Measurements from ENCODE around the gene RCBTB1. TPM values are rescaled to one million over a fixed set of nuclear protein-coding genes. Genes with fewer than 3 reads are reported as not detected.
"Not testable (repeated sequence)": the region's sequence is repeated elsewhere in the genome, so short reads cannot be mapped to it uniquely, and the experiment has no call there.

Gene RCBTB1
- total and polyA plus RNA-seq, 2 donors (not counting 3 experiments of a cell fraction or from before 2014, with no cell fraction given): 12.1 to 23.8 TPM

DNA sequence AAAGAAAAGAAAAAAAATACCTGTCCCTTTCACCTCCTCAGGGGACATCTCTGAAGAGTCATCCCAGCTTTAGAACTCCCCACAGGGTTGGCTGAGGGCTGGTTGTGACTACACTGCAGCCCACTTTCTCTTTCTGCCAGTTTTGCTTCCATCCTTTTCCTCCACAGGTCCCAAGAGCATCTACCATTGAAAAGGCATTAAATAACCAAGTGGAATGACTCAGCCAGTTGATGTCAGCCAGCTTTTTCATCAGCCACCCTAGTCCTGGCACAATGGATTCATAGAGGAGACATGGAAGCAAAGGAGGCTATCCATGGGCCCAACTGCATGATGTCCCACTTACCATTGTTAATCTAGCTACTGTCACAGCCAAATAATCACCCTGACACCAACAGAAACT is 9.2 kb upstream of the RCBTB1 start:
- CTCF ChIA-PET: interaction anchor here (1.5 kb wide), 1 partner anchor 13 kb away, joined by 3 read pairs; no protein-coding TSS in a partner anchor

DNA sequence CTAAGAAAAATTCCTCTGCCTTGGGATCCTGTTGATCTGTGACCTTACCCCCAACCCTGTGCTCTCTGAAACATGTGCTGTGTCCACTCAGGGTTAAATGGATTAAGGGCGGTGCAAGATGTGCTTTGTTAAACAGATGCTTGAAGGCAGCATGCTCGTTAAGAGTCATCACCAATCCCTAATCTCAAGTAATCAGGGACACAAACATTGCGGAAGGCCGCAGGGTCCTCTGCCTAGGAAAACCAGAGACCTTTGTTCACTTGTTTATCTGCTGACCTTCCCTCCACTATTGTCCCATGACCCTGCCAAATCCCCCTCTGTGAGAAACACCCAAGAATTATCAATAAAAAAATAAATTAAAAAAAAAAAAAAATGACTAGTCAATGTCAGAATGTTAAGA is 8.5 kb upstream of the RCBTB1 start:
- dilution Hi-C loops (cut with MboI; ENCODE audit: extremely low pct_ligation_motif_present, low sequenced_read_pairs); DNase-seq (ENCODE audit: low read depth, low spot score); H4K20me1 ChIP-seq (replicated peaks; ENCODE audit: control insufficient read depth, extremely low read depth, insufficient read depth, low read length); H3K27ac ChIP-seq (ENCODE audit: insufficient read depth, low read depth, low read length); BruUV-seq (replicated peaks); H3K9me3 ChIP-seq (replicated peaks; ENCODE audit: control insufficient read depth, insufficient read depth, low read length); H3K4me1 ChIP-seq (ENCODE audit: control insufficient read depth, extremely low read depth, insufficient read depth, low read length); H2AFZ ChIP-seq (ENCODE audit: low read depth, low read length); H3K9ac ChIP-seq (replicated peaks; ENCODE audit: extremely low read depth, insufficient read depth, low read length); H3K27me3 ChIP-seq (ENCODE audit: control insufficient read depth in 2 of 2, insufficient read depth in 2 of 2, low read length in 2 of 2); H3K79me2 ChIP-seq (ENCODE audit: control insufficient read depth, insufficient read depth, low read length); CTCF ChIA-PET; POLR2A ChIA-PET; H3K36me3 ChIP-seq (ENCODE audit: control insufficient read depth in 2 of 2, extremely low read depth in 1 of 2, insufficient read depth in 2 of 2, low read length in 2 of 2); FAIRE-seq; intact Hi-C loops (cut with micrococcal nuclease); H3K4me2 ChIP-seq (ENCODE audit: insufficient read depth, low read length); H3K4me3 ChIP-seq (replicated peaks in 1 of 3; ENCODE audit: insufficient read depth in 1 of 3, low read depth in 1 of 3, low read length in 3 of 3); H3K9me1 ChIP-seq (replicated peaks; ENCODE audit: control insufficient read depth, extremely low read depth, insufficient read depth, low read length): not testable (repeated sequence)

More for the DNA sequence above, 9.2 kb upstream of the RCBTB1 start:
- Histone ChIP-seq H2AFZ (ENCODE audit: low read depth, low read length) (no peak overlapping the region), H3K9me3 (replicated peaks; ENCODE audit: control insufficient read depth, insufficient read depth, low read length) (no peaks in the 10 kb centered on the region), H3K79me2 (ENCODE audit: control insufficient read depth, insufficient read depth, low read length) (no peaks in the 10 kb centered on the region), H3K4me3 (replicated peaks in 1 of 3; ENCODE audit: insufficient read depth in 1 of 3, low read depth in 1 of 3, low read length in 3 of 3) (no peak overlapping the region), H4K20me1 (replicated peaks; ENCODE audit: control insufficient read depth, extremely low read depth, insufficient read depth, low read length) (no peaks in the 10 kb centered on the region), H3K27me3 (ENCODE audit: control insufficient read depth in 2 of 2, insufficient read depth in 2 of 2, low read length in 2 of 2) (no peaks in the 10 kb centered on the region), H3K9ac (replicated peaks; ENCODE audit: extremely low read depth, insufficient read depth, low read length) (no peak overlapping the region), H3K36me3 (ENCODE audit: control insufficient read depth in 2 of 2, extremely low read depth in 1 of 2, insufficient read depth in 2 of 2, low read length in 2 of 2) (no peaks in the 10 kb centered on the region), H3K9me1 (replicated peaks; ENCODE audit: control insufficient read depth, extremely low read depth, insufficient read depth, low read length) (no peaks in the 10 kb centered on the region), H3K27ac (ENCODE audit: insufficient read depth, low read depth, low read length) (no peak overlapping the region), H3K4me1 (ENCODE audit: control insufficient read depth, extremely low read depth, insufficient read depth, low read length) (no peaks in the 10 kb centered on the region), H3K4me2 (ENCODE audit: insufficient read depth, low read length) (no peak overlapping the region)
- POLR2A ChIA-PET: no interaction called here
- DNase-seq (ENCODE audit: low read depth, low spot score) (no peak), FAIRE-seq (no peak)
- dilution Hi-C loops (cut with MboI; ENCODE audit: extremely low pct_ligation_motif_present, low sequenced_read_pairs): no loop called here
- no peak for TF ChIP-seq GATA2 (IDR thresholded peaks at IDR 0.05; ENCODE audit: insufficient read depth, insufficient read length, low read depth, low read length)
- no peak for TF ChIP-seq POLR2A (IDR thresholded peaks at IDR 0.05; ENCODE audit: low read depth, low read length)
- TF ChIP-seq EZH2 (IDR thresholded peaks at IDR 0.05; ENCODE audit: borderline replicate concordance, low read depth, low read length, severe bottlenecking): no peak
- TF ChIP-seq POLR2AphosphoS5 (IDR thresholded peaks at IDR 0.05; ENCODE audit: insufficient read depth, low read depth, low read length): no peak
- TF ChIP-seq MAX (IDR thresholded peaks at IDR 0.05; ENCODE audit: insufficient read depth, insufficient read length): no peak
- TF ChIP-seq MYC (IDR thresholded peaks at IDR 0.05; ENCODE audit: low read depth, low read length): no peak
- TF ChIP-seq FOS (IDR thresholded peaks at IDR 0.05; ENCODE audit: borderline replicate concordance, insufficient read depth, low read length): no peak
- no peak for TF ChIP-seq JUN (IDR thresholded peaks at IDR 0.05; ENCODE audit: borderline replicate concordance, insufficient read depth, insufficient read length, low read depth)
- TF ChIP-seq, protein P1, sequence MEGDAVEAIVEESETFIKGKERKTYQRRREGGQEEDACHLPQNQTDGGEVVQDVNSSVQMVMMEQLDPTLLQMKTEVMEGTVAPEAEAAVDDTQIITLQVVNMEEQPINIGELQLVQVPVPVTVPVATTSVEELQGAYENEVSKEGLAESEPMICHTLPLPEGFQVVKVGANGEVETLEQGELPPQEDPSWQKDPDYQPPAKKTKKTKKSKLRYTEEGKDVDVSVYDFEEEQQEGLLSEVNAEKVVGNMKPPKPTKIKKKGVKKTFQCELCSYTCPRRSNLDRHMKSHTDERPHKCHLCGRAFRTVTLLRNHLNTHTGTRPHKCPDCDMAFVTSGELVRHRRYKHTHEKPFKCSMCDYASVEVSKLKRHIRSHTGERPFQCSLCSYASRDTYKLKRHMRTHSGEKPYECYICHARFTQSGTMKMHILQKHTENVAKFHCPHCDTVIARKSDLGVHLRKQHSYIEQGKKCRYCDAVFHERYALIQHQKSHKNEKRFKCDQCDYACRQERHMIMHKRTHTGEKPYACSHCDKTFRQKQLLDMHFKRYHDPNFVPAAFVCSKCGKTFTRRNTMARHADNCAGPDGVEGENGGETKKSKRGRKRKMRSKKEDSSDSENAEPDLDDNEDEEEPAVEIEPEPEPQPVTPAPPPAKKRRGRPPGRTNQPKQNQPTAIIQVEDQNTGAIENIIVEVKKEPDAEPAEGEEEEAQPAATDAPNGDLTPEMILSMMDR (IDR thresholded peaks at IDR 0.05; ENCODE audit: extremely low read depth in 1 of 2, insufficient read depth in 1 of 2, low read depth in 1 of 2, low read length in 2 of 2): no peak
- no TSS peak for BruUV-seq (replicated peaks)
- intact Hi-C loops (cut with micrococcal nuclease): no loop called here

DNA sequence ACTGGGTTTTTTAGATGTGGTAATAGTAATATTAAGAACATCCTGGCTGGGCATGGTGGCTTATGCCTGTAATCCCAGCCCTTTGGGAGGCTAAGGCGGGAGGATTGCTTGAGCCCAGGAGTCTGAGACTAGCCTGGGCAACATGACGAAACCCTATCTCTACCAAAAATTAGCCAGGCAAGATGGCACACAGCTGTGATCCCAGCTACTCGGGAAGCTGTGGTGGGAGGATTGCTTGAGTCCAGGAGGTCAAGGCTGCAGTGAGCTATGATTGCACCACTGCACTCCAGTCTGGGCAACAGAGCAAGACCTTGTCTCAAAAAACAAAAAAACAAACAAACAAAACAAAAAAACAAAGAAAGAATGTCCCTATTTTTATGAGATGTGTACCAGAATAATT is 5.4 kb upstream of the RCBTB1 start:
- intact Hi-C loops (cut with micrococcal nuclease): not testable (repeated sequence)

More for the DNA sequence above, 5.4 kb upstream of the RCBTB1 start:
- H3K27ac ChIP-seq (ENCODE audit: insufficient read depth, low read depth, low read length); POLR2A ChIA-PET; H3K9ac ChIP-seq (replicated peaks; ENCODE audit: extremely low read depth, insufficient read depth, low read length); dilution Hi-C loops (cut with MboI; ENCODE audit: extremely low pct_ligation_motif_present, low sequenced_read_pairs); H3K27me3 ChIP-seq (ENCODE audit: control insufficient read depth in 2 of 2, insufficient read depth in 2 of 2, low read length in 2 of 2); H3K4me3 ChIP-seq (replicated peaks in 1 of 3; ENCODE audit: insufficient read depth in 1 of 3, low read depth in 1 of 3, low read length in 3 of 3); BruUV-seq (replicated peaks); FAIRE-seq; H3K9me1 ChIP-seq (replicated peaks; ENCODE audit: control insufficient read depth, extremely low read depth, insufficient read depth, low read length); H3K4me1 ChIP-seq (ENCODE audit: control insufficient read depth, extremely low read depth, insufficient read depth, low read length); H2AFZ ChIP-seq (ENCODE audit: low read depth, low read length); H3K9me3 ChIP-seq (replicated peaks; ENCODE audit: control insufficient read depth, insufficient read depth, low read length); H3K79me2 ChIP-seq (ENCODE audit: control insufficient read depth, insufficient read depth, low read length); DNase-seq (ENCODE audit: low read depth, low spot score); H4K20me1 ChIP-seq (replicated peaks; ENCODE audit: control insufficient read depth, extremely low read depth, insufficient read depth, low read length); H3K4me2 ChIP-seq (ENCODE audit: insufficient read depth, low read length); H3K36me3 ChIP-seq (ENCODE audit: control insufficient read depth in 2 of 2, extremely low read depth in 1 of 2, insufficient read depth in 2 of 2, low read length in 2 of 2): not testable (repeated sequence)
- CTCF ChIA-PET: interaction anchor here (0.6 to 1.0 kb wide), 2 partner anchors 39 to 458 kb away, joined by 3 to 4 read pairs; no protein-coding TSS in a partner anchor
